T-cell (primary cell): Measurements from ENCODE around the gene CCDC63. TPM values are rescaled to one million over a fixed set of nuclear protein-coding genes. Genes with fewer than 3 reads are reported as not detected.

Source experiments
- ATAC-seq, 4 experiments: fragments of 200-7000 bp in 3 of 4; fragments of 150-1000 bp in 1 of 4; cut with Tn5 transposase; replicated peaks in 1 of 4; 1 replicate in 3 of 4; 2 replicates in 1 of 4; pipeline ENCODE4 v1.10.0; 2021; ENCODE audit warnings: moderate library complexity in 3 of 4, mild to moderate bottlenecking in 2 of 4, moderate number of reproducible peaks in 1 of 4
- CTCF ChIA-PET, 2 donors: fragments of 300-600 bp; sonication (Branson Sonifier 250); formaldehyde crosslinking; loops; one replicate each; lab custom pipeline; 2022; ENCODE audit warnings: antibody characterized with exemption in 2 of 2; lab: Charles Lee
- POLR2A ChIA-PET, 2 donors: fragments of 300-600 bp; sonication (Branson Sonifier 250); formaldehyde crosslinking; loops; one replicate each; lab custom pipeline; 2022; ENCODE audit warnings: antibody characterized with exemption in 2 of 2; lab: Charles Lee
- DNase-seq, 35 experiments: peaks; one replicate each; pipeline versions ENCODE4 v3.0.0 to v3.0.0-alpha.2; 2013 to 2023
- H3K27ac ChIP-seq: one replicate; pipeline ENCODE4 v1.5.1; 2013; ENCODE audit warnings: low read length
- H3K27me3 ChIP-seq, 2 experiments: replicated peaks in 1 of 2; 1 replicate in 1 of 2; 2 replicates in 1 of 2; pipeline versions ENCODE4 v1.6.1 to v1.7.0; 2013; ENCODE audit warnings: low read length in 1 of 2, mixed read lengths in 1 of 2; ENCODE audit not compliant: control insufficient read depth in 2 of 2, insufficient read depth in 2 of 2; ENCODE audit errors: extremely low read depth in 1 of 2
- H3K36me3 ChIP-seq, 2 donors: 1 replicate in 1 of 2; 2 replicates in 1 of 2; pipeline versions ENCODE4 v1.6.1 to v1.7.0; 2013; ENCODE audit warnings: low read length in 1 of 2; ENCODE audit not compliant: control insufficient read depth in 2 of 2, insufficient read depth in 1 of 2; ENCODE audit errors: extremely low read depth in 1 of 2
- H3K4me1 ChIP-seq, 2 experiments: 1 replicate in 1 of 2; 2 replicates in 1 of 2; pipeline versions ENCODE4 v1.6.1 to v1.7.0; 2013; ENCODE audit warnings: low read length in 2 of 2, mixed read lengths in 1 of 2; ENCODE audit not compliant: insufficient read depth in 2 of 2, control insufficient read depth in 1 of 2; ENCODE audit errors: extremely low read depth in 1 of 2
- H3K4me3 ChIP-seq, 2 donors: 1 replicate in 1 of 2; 2 replicates in 1 of 2; pipeline versions ENCODE4 v1.5.1 to v1.7.0; 2013; ENCODE audit warnings: mild to moderate bottlenecking in 2 of 2, low read length in 1 of 2, moderate library complexity in 1 of 2; ENCODE audit not compliant: control insufficient read depth in 1 of 2; ENCODE audit errors: extremely low read depth in 1 of 2
- H3K9me3 ChIP-seq: 2 replicates; pipeline ENCODE4 v1.7.0; 2013
- H3K27ac Mint-ChIP-seq, 2 donors: one replicate each; pipeline ENCODE4 v1.8.0; 2020 to 2021; ENCODE audit warnings: mild to moderate bottlenecking in 2 of 2, mixed read lengths in 2 of 2
- H3K27me3 Mint-ChIP-seq, 2 donors: one replicate each; pipeline ENCODE4 v1.8.0; 2021 to 2022; ENCODE audit warnings: mixed read lengths in 2 of 2
- H3K36me3 Mint-ChIP-seq: one replicate; pipeline ENCODE4 v1.8.0; 2021; ENCODE audit warnings: mixed read lengths
- H3K4me1 Mint-ChIP-seq, 3 donors: one replicate each; pipeline ENCODE4 v1.8.0; 2020 to 2022; ENCODE audit warnings: mixed read lengths in 3 of 3, mild to moderate bottlenecking in 1 of 3
- H3K4me3 Mint-ChIP-seq, 3 donors: one replicate each; pipeline ENCODE4 v1.8.0; 2020 to 2022; ENCODE audit warnings: mild to moderate bottlenecking in 3 of 3, mixed read lengths in 3 of 3, moderate library complexity in 3 of 3
- H3K9me3 Mint-ChIP-seq, 3 donors: one replicate each; pipeline ENCODE4 v1.8.0; 2020 to 2022; ENCODE audit warnings: mixed read lengths in 3 of 3
- WGBS: methylation state at CpG from one replicate; pipeline ENCODE4 v1.1.5; 2013; ENCODE audit warnings: missing lambda C conversion rate; ENCODE audit not compliant: insufficient coverage; 5-methylcytosine and 5-hydroxymethylcytosine counted together
- total RNA-seq, 35 experiments: library from RNA in 6 of 35; stranded (reverse) in 6 of 35; fragments of 120-200 nt in 1 of 35; gene quantifications; one replicate each; pipeline versions ENCODE4 v1.2.1 to v1.2.4 and lab custom pipeline; 2013 to 2026

CCDC63 gene
- total RNA-seq, 5 donors from 2014 or later (not counting 1 experiment from before 2014, with no cell fraction given): not detected

- CTCF ChIA-PET: no interaction called here
- H3K4me3 ChIP-seq: no peak overlapping the region
- WGBS: 78% methylated on average over 5 of the region's 9 CpGs
Observed at GRCh38 chr12:110862329-110862728, 15.5 kb downstream of the CCDC63 start.

GRCh38 chr12:110863161-110863560, 16.4 kb downstream of the CCDC63 start:
- WGBS: 100% methylated on average over 1 of the region's 7 CpGs
- ATAC-seq: no peak
- no peak overlapping the region for H3K4me3 ChIP-seq
- Mint-ChIP-seq H3K27ac (no peak overlapping the region), H3K4me3 (no peak overlapping the region), H3K4me1 (peaks cover 0 to 4% (median 4%) of the 10 kb centered on the region in 3 donors), H3K36me3 (no peaks in the 10 kb centered on the region), H3K27me3 (no peaks in the 10 kb centered on the region), H3K9me3 (no peaks in the 10 kb centered on the region)
- H3K27ac ChIP-seq: no peak overlapping the region
- POLR2A ChIA-PET: no interaction called here
- no peak for DNase-seq
- CTCF ChIA-PET: no interaction called here
- peaks cover 0 to 7% of the 10 kb centered on the region in 2 experiments for H3K27me3 ChIP-seq
- H3K9me3 ChIP-seq: no peaks in the 10 kb centered on the region
- H3K4me1 ChIP-seq: no peaks in the 10 kb centered on the region
- no peaks in the 10 kb centered on the region for H3K36me3 ChIP-seq

More at GRCh38 chr12:110862329-110862728, 15.5 kb downstream of the CCDC63 start:
- Mint-ChIP-seq H3K9me3 (no peaks in the 10 kb centered on the region), H3K4me3 (no peak overlapping the region), H3K4me1 (peaks cover 0 to 4% (median 4%) of the 10 kb centered on the region in 3 donors), H3K27me3 (no peaks in the 10 kb centered on the region), H3K36me3 (no peaks in the 10 kb centered on the region), H3K27ac (no peak overlapping the region)
- ATAC-seq (no peak), DNase-seq (no peak)
- Histone ChIP-seq H3K36me3 (no peaks in the 10 kb centered on the region), H3K27me3 (peaks cover 0 to 7% of the 10 kb centered on the region in 2 experiments), H3K27ac (no peak overlapping the region), H3K4me1 (no peaks in the 10 kb centered on the region), H3K9me3 (no peaks in the 10 kb centered on the region)
- POLR2A ChIA-PET: no interaction called here

- Histone ChIP-seq H3K4me1 (no peaks in the 10 kb centered on the region), H3K27me3 (no peaks in the 10 kb centered on the region), H3K9me3 (no peaks in the 10 kb centered on the region), H3K4me3 (no peak overlapping the region), H3K36me3 (no peaks in the 10 kb centered on the region), H3K27ac (no peak overlapping the region)
- ChIA-PET POLR2A (no interaction called here), CTCF (no interaction called here)
- H3K4me3 Mint-ChIP-seq: no peak overlapping the region
- no peaks in the 10 kb centered on the region for H3K27me3 Mint-ChIP-seq
- H3K9me3 Mint-ChIP-seq: no peaks in the 10 kb centered on the region
- H3K4me1 Mint-ChIP-seq: peaks cover 0 to 4% (median 4%) of the 10 kb centered on the region in 3 donors
- ATAC-seq: no peak
- 83% methylated on average over 1 of the region's 6 CpGs for WGBS
- DNase-seq: no peak
- no peak overlapping the region for H3K27ac Mint-ChIP-seq
- no peaks in the 10 kb centered on the region for H3K36me3 Mint-ChIP-seq
Observed at GRCh38 chr12:110865521-110865920, 18.7 kb downstream of the CCDC63 start.

GRCh38 chr12:110869026-110869425, 22.2 kb downstream of the CCDC63 start:
- no peaks in the 10 kb centered on the region for H3K36me3 ChIP-seq
- H3K36me3 Mint-ChIP-seq: no peaks in the 10 kb centered on the region
- no peaks in the 10 kb centered on the region for H3K4me1 Mint-ChIP-seq
- no peak for ATAC-seq
- no peaks in the 10 kb centered on the region for H3K27me3 ChIP-seq
- POLR2A ChIA-PET: no interaction called here
- no peaks in the 10 kb centered on the region for H3K9me3 ChIP-seq
- H3K4me3 ChIP-seq: no peak overlapping the region
- no peak overlapping the region for H3K27ac Mint-ChIP-seq
- no peaks in the 10 kb centered on the region for H3K9me3 Mint-ChIP-seq
- H3K27ac ChIP-seq: no peak overlapping the region
- no peaks in the 10 kb centered on the region for H3K4me1 ChIP-seq
- WGBS: 15% methylated on average over 3 of the region's 3 CpGs
- no peak overlapping the region for H3K4me3 Mint-ChIP-seq
- H3K27me3 Mint-ChIP-seq: peaks cover 2 to 5% of the 10 kb centered on the region in 2 donors
- CTCF ChIA-PET: no interaction called here
- DNase-seq: no peak

- WGBS: 80% methylated on average over 1 of the region's 5 CpGs
- no peaks in the 10 kb centered on the region for H3K36me3 Mint-ChIP-seq
- no peaks in the 10 kb centered on the region for H3K9me3 Mint-ChIP-seq
- CTCF ChIA-PET: no interaction called here
- H3K4me3 ChIP-seq: no peak overlapping the region
- H3K9me3 ChIP-seq: no peaks in the 10 kb centered on the region
- no peaks in the 10 kb centered on the region for H3K4me1 ChIP-seq
- DNase-seq (no peak), ATAC-seq (no peak)
- peaks cover 2 to 8% of the 10 kb centered on the region in 2 donors for H3K27me3 Mint-ChIP-seq
- no peak overlapping the region for H3K27ac Mint-ChIP-seq
- H3K27ac ChIP-seq: no peak overlapping the region
- no peaks in the 10 kb centered on the region for H3K27me3 ChIP-seq
- H3K36me3 ChIP-seq: no peaks in the 10 kb centered on the region
- no peaks in the 10 kb centered on the region for H3K4me1 Mint-ChIP-seq
- no peak overlapping the region for H3K4me3 Mint-ChIP-seq
- POLR2A ChIA-PET: no interaction called here
Observed at GRCh38 chr12:110869803-110870202, 23.0 kb downstream of the CCDC63 start.

- no peak overlapping the region for H3K27ac ChIP-seq
- peaks cover 8 to 11% of the 10 kb centered on the region in 2 donors for H3K27me3 Mint-ChIP-seq
- CTCF ChIA-PET: no interaction called here
- no peak overlapping the region for H3K4me3 Mint-ChIP-seq
- no peaks in the 10 kb centered on the region for H3K36me3 Mint-ChIP-seq
- no peak for DNase-seq
- ATAC-seq: no peak
- peaks cover 0 to under 1% of the 10 kb centered on the region in 2 experiments for H3K27me3 ChIP-seq
- H3K4me1 Mint-ChIP-seq: no peaks in the 10 kb centered on the region
- no peaks in the 10 kb centered on the region for H3K4me1 ChIP-seq
- WGBS: 58% methylated on average over 4 of the region's 4 CpGs
- H3K9me3 ChIP-seq: no peaks in the 10 kb centered on the region
- POLR2A ChIA-PET: interaction anchor here in 1 of 2 donors (0.7 kb wide), 1 partner anchor 56 kb away, joined by 11 read pairs; no protein-coding TSS in a partner anchor
- no peak overlapping the region for H3K4me3 ChIP-seq
- H3K36me3 ChIP-seq: no peaks in the 10 kb centered on the region
- H3K27ac Mint-ChIP-seq: no peak overlapping the region
- H3K9me3 Mint-ChIP-seq: no peaks in the 10 kb centered on the region
Observed at GRCh38 chr12:110872100-110872499, 25.3 kb downstream of the CCDC63 start.

GRCh38 chr12:110874351-110874750, 27.6 kb downstream of the CCDC63 start:
- H3K4me3 ChIP-seq: no peak overlapping the region
- ChIA-PET CTCF (interaction anchor here (0.5 to 0.6 kb wide), 2 partner anchors 10 to 630 kb away, joined by 3 read pairs; no protein-coding TSS in a partner anchor), POLR2A (no interaction called here)
- H3K27ac ChIP-seq: no peak overlapping the region
- Mint-ChIP-seq H3K27ac (no peak overlapping the region), H3K36me3 (no peaks in the 10 kb centered on the region), H3K4me1 (no peaks in the 10 kb centered on the region), H3K9me3 (no peaks in the 10 kb centered on the region), H3K27me3 (peaks cover 14 to 15% of the 10 kb centered on the region in 2 donors), H3K4me3 (no peak overlapping the region)
- no peaks in the 10 kb centered on the region for H3K9me3 ChIP-seq
- H3K27me3 ChIP-seq: peaks cover 0 to 6% of the 10 kb centered on the region in 2 experiments
- DNase-seq (no peak), ATAC-seq (no peak)
- no CpG with 5 or more reads among the region's 2 CpGs for WGBS
- H3K4me1 ChIP-seq: no peaks in the 10 kb centered on the region
- H3K36me3 ChIP-seq: no peaks in the 10 kb centered on the region
